Omental fat pad (tissue), 4 donors: ENCODE results near the gene PGAP3. TPM values are rescaled to one million over a fixed set of nuclear protein-coding genes. Genes with fewer than 3 reads are reported as not detected.

Experiments
- ATAC-seq: fragments of 150-250 bp; one replicate; pipeline ENCODE4 v1.9.1; 2016; ENCODE audit warnings: mild to moderate bottlenecking, moderate library complexity; ENCODE audit not compliant: low FRiP score
- DNase-seq: peaks from one replicate; pipeline ENCODE4 v3.0.0-alpha.2; 2019; ENCODE audit warnings: low spot score
- CTCF ChIP-seq, 3 donors: fragments of 450-650 bp; IDR thresholded peaks; one replicate each; pipeline ENCODE4 v1.5.1; 2016 to 2017; ENCODE audit warnings: antibody characterized with exemption in 3 of 3, mild to moderate bottlenecking in 3 of 3, moderate library complexity in 2 of 3
- total RNA-seq, 4 donors: library from RNA; depleted of rRNA; stranded (reverse); fragments of >200 nt; gene quantifications; one replicate each; pipeline ENCODE4 v1.1.0, GENCODE V29; 2016

The PGAP3 gene
- total RNA-seq, 4 donors from 2014 or later = 8.2 to 12.8 (median 11.0) TPM

- ATAC-seq = peak; percentile 33
- TF ChIP-seq CTCF (IDR thresholded peaks at IDR 0.05) = no peak
- DNase-seq = no peak
Measured at GRCh38 chr17:39674702-39675389, 13.0 kb downstream of the PGAP3 start.

- DNase-seq (no peak), ATAC-seq (no peak)
- no peak for TF ChIP-seq CTCF (IDR thresholded peaks at IDR 0.05)
Measured at GRCh38 chr17:39674179-39674578, 13.7 kb downstream of the PGAP3 start.

GRCh38 chr17:39673335-39674081 is 14.3 kb downstream of the PGAP3 start:
- no peak for TF ChIP-seq CTCF (IDR thresholded peaks at IDR 0.05)
- DNase-seq (no peak), ATAC-seq (no peak)

- no peak for TF ChIP-seq CTCF (IDR thresholded peaks at IDR 0.05)
- ATAC-seq (no peak), DNase-seq (no peak)
Measured at GRCh38 chr17:39672522-39673334, 15.1 kb downstream of the PGAP3 start.

GRCh38 chr17:39671651-39672521 is 16.0 kb downstream of the PGAP3 start:
- TF ChIP-seq CTCF (IDR thresholded peaks at IDR 0.05) = no peak
- DNase-seq (no peak), ATAC-seq (no peak)

GRCh38 chr17:39670746-39671145 is 17.1 kb downstream of the PGAP3 start:
- no peak for ATAC-seq
- no peak for TF ChIP-seq CTCF (IDR thresholded peaks at IDR 0.05)

More at GRCh38 chr17:39670746-39671145, 17.1 kb downstream of the PGAP3 start:
- no peak for DNase-seq
